ENCODE results near the gene KLHL29.

- TF ChIP-seq EZH2 (IDR thresholded peaks at IDR 0.05; ENCODE audit: low read depth) = no peak
- TF ChIP-seq, protein P1, sequence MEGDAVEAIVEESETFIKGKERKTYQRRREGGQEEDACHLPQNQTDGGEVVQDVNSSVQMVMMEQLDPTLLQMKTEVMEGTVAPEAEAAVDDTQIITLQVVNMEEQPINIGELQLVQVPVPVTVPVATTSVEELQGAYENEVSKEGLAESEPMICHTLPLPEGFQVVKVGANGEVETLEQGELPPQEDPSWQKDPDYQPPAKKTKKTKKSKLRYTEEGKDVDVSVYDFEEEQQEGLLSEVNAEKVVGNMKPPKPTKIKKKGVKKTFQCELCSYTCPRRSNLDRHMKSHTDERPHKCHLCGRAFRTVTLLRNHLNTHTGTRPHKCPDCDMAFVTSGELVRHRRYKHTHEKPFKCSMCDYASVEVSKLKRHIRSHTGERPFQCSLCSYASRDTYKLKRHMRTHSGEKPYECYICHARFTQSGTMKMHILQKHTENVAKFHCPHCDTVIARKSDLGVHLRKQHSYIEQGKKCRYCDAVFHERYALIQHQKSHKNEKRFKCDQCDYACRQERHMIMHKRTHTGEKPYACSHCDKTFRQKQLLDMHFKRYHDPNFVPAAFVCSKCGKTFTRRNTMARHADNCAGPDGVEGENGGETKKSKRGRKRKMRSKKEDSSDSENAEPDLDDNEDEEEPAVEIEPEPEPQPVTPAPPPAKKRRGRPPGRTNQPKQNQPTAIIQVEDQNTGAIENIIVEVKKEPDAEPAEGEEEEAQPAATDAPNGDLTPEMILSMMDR (conservative IDR thresholded peaks at IDR 0.05) = no peak
Observed at GRCh38 chr2:23335550-23335949, 49.4 kb upstream of the KLHL29 start.
